Esophagus muscularis mucosa (tissue), 4 donors: ENCODE data around the gene SOD3. TPM values are rescaled to one million over a fixed set of nuclear protein-coding genes. Genes with fewer than 3 reads are reported as not detected.

ENCODE experiments used
- DNase-seq: peaks from one replicate; pipeline ENCODE4 v3.0.0-alpha.2; 2017; ENCODE audit errors: extremely low spot score
- H3K27ac ChIP-seq, 4 donors: fragments of 200-600 bp; sonication (generic); replicated peaks in 1 of 4; 1 replicate in 3 of 4; 2 replicates in 1 of 4; pipeline ENCODE4 v1.5.1; 2016 to 2019; ENCODE audit warnings: mild to moderate bottlenecking in 1 of 4
- H3K27me3 ChIP-seq, 4 donors: fragments of 200-600 bp; sonication (generic); one replicate each; pipeline versions ENCODE4 v1.5.1 to v1.6.0; 2016 to 2019
- H3K36me3 ChIP-seq, 4 donors: fragments of 200-600 bp; sonication (generic); one replicate each; pipeline ENCODE4 v1.5.1; 2016 to 2019
- H3K4me1 ChIP-seq, 4 donors: fragments of 200-600 bp; sonication (generic); one replicate each; pipeline ENCODE4 v1.5.1; 2016 to 2019
- H3K4me3 ChIP-seq, 4 donors: fragments of 200-600 bp; sonication (generic); 1 replicate in 2 of 4; 2 replicates in 2 of 4; pipeline ENCODE4 v1.5.1; 2016 to 2019; ENCODE audit warnings: mild to moderate bottlenecking in 4 of 4, moderate library complexity in 1 of 4
- H3K9me3 ChIP-seq, 4 donors: fragments of 200-600 bp; sonication (generic); 1 replicate in 3 of 4; 2 replicates in 1 of 4; pipeline ENCODE4 v1.5.1; 2016 to 2019
- CTCF ChIP-seq, 3 experiments: fragments of 200-600 bp in 2 of 3; fragments of 450-650 bp in 1 of 3; sonication (generic) in 2 of 3; IDR thresholded peaks; one replicate each; pipeline ENCODE4 v1.5.1; 2017 to 2019; ENCODE audit warnings: antibody characterized with exemption in 3 of 3, mild to moderate bottlenecking in 2 of 3, moderate library complexity in 1 of 3
- EP300 ChIP-seq: sonication (generic); formaldehyde crosslinking; IDR thresholded peaks from one replicate; pipeline ENCODE4 v1.6.1; 2017; ENCODE audit warnings: antibody characterized with exemption
- POLR2A ChIP-seq: fragments of 450-650 bp; IDR thresholded peaks from one replicate; pipeline ENCODE4 v1.6.1; 2017; ENCODE audit warnings: antibody characterized with exemption, moderate library complexity, mild to moderate bottlenecking, low read depth
- POLR2AphosphoS5 ChIP-seq, 2 donors: sonication (generic); formaldehyde crosslinking; IDR thresholded peaks; one replicate each; pipeline ENCODE4 v1.6.1; 2017; ENCODE audit warnings: antibody characterized with exemption in 2 of 2
- WGBS: methylation state at CpG from one replicate; pipeline ENCODE4 v1.1.5; 2018; 5-methylcytosine and 5-hydroxymethylcytosine counted together
- intact Hi-C: fragments of 100-400 bp; cut with DNase I; formaldehyde crosslinking; loops from one replicate; pipeline ENCODE4 v1.15.1; 2023
- total RNA-seq, 4 donors: library from RNA; depleted of rRNA; stranded (reverse); fragments of >200 nt; gene quantifications; one replicate each; pipeline versions ENCODE4 v1.1.0 to v1.2.1, GENCODE V29; 2016

SOD3 gene
- total RNA-seq, 4 donors from 2014 or later = 404 to 1,012 (median 570) TPM

GRCh38 chr4:24783506-24783905 lies 11.9 kb upstream of the SOD3 start:
- 82% methylated on average over 3 of the region's 3 CpGs for WGBS
- DNase-seq = peak; percentile 77
- no peak for TF ChIP-seq CTCF (IDR thresholded peaks at IDR 0.05)
- no peak for TF ChIP-seq POLR2A
- no peak for TF ChIP-seq POLR2AphosphoS5 (IDR thresholded peaks at IDR 0.05)
- no peak for TF ChIP-seq EP300
- no peaks in the 10 kb centered on the region for H3K27me3 ChIP-seq
- intact Hi-C loops = no loop called here
- H3K4me3 ChIP-seq = no peak overlapping the region
- H3K36me3 ChIP-seq = no peaks in the 10 kb centered on the region
- H3K4me1 ChIP-seq = peaks cover 24 to 50% (median 46%) of the 10 kb centered on the region in 4 donors
- peak overlapping the region in 3 of 4 donors; percentile 77 to 86 (median 81) for H3K27ac ChIP-seq
- no peaks in the 10 kb centered on the region for H3K9me3 ChIP-seq

- intact Hi-C loops = loop anchor here (10.0 kb wide), 3 partner anchors 206 to 364 kb away; partner anchors contain the start of gene DHX15
- peak; percentile 26 for DNase-seq
- Histone ChIP-seq H3K36me3 (no peaks in the 10 kb centered on the region), H3K9me3 (no peaks in the 10 kb centered on the region), H3K4me3 (no peak overlapping the region), H3K27me3 (peaks cover 0 to 5% (median 0%) of the 10 kb centered on the region in 4 donors), H3K27ac (no peak overlapping the region), H3K4me1 (peaks cover 22 to 36% (median 28%) of the 10 kb centered on the region in 4 donors)
- TF ChIP-seq EP300 = no peak
- TF ChIP-seq POLR2AphosphoS5 (IDR thresholded peaks at IDR 0.05) = no peak
- no peak for TF ChIP-seq POLR2A
- TF ChIP-seq CTCF (IDR thresholded peaks at IDR 0.05) = no peak
These were observed 4.3 kb upstream of the SOD3 start for GRCh38 chr4:24791043-24791442.

GRCh38 chr4:24792552-24792951 lies 2.8 kb upstream of the SOD3 start:
- TF ChIP-seq POLR2AphosphoS5 (IDR thresholded peaks at IDR 0.05) (no peak), CTCF (IDR thresholded peaks at IDR 0.05) (no peak), EP300 (no peak), POLR2A (no peak)
- intact Hi-C loops = loop anchor here (10.0 kb wide), 3 partner anchors 208 to 362 kb away; partner anchors contain the start of gene DHX15
- WGBS = 71% methylated on average over 4 of the region's 4 CpGs
- no peak overlapping the region for H3K4me3 ChIP-seq
- H3K4me1 ChIP-seq = peaks cover 22 to 51% (median 44%) of the 10 kb centered on the region in 4 donors
- no peaks in the 10 kb centered on the region for H3K36me3 ChIP-seq
- peaks cover 0 to 5% (median 0%) of the 10 kb centered on the region in 4 donors for H3K27me3 ChIP-seq
- peak overlapping the region in 2 of 4 donors; percentile 21 to 96 for H3K27ac ChIP-seq
- DNase-seq = no peak
- no peaks in the 10 kb centered on the region for H3K9me3 ChIP-seq

GRCh38 chr4:24793219-24794005 lies 2.0 kb upstream of the SOD3 start:
- no peak overlapping the region for H3K4me3 ChIP-seq
- H3K36me3 ChIP-seq = no peaks in the 10 kb centered on the region
- 76% methylated on average over 8 of the region's 8 CpGs for WGBS
- peak overlapping the region; percentile 90 to 96 (median 92) for H3K27ac ChIP-seq
- no peak for DNase-seq
- intact Hi-C loops = loop anchor here (10.0 kb wide), 3 partner anchors 209 to 361 kb away; partner anchors contain the start of gene DHX15
- H3K9me3 ChIP-seq = no peaks in the 10 kb centered on the region
- H3K27me3 ChIP-seq = peaks cover 0 to 5% (median 0%) of the 10 kb centered on the region in 4 donors
- TF ChIP-seq CTCF (IDR thresholded peaks at IDR 0.05) (peak; percentile 15 to 34 (median 27)), POLR2A (no peak), POLR2AphosphoS5 (IDR thresholded peaks at IDR 0.05) (no peak), EP300 (no peak)
- peaks cover 22 to 60% (median 52%) of the 10 kb centered on the region in 4 donors for H3K4me1 ChIP-seq
